Activated T-helper 1 cell treated with anti-CD3 and anti-CD28 coated beads, Interleukin-2, amount 50 U/mL, for 16 hours (primary cell): Measurements from ENCODE around the gene APBA1.

ENCODE experiments used
- DNase-seq, 2 donors: peaks; one replicate each; pipeline ENCODE4 v3.0.0-alpha.2; 2020; ENCODE audit warnings: low read depth in 1 of 2, low spot score in 1 of 2

Gene APBA1

DNA sequence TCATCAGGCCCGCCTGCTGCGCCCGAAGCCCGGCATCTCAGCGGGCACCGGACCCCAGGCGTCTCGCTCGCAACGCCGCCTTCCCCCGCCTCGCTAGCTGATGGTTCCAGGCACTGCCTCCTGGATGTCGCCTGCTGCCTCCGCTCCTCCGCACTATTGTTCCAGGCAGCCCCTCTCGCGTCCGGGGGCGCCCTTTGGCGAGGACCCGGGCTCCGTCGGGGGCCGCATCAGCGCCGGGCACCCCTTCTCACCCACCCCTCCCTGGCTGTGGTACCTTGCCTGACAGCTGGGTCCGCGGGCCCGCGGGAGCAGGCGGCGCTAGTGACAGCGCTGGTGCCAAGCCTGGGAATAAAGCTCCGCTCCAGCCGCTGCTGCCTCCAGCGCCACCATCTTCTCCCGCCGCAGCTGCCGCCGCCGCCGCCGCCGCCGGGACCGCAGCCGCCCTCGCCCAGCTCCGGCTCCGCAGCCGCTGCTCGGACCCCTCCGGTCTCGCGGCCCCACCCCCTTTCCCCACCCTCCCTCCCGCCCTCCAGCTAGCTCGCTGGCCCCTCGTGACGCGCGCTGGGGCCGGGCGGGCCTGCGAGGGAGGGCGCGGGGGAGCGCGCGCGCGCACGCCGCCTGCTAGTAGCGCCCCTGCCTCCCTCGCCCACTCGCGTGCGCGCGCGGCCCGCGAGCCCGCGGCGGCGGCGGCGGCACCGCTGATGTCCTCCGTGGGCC, at the start of gene APBA1:
Gene APBA1, minus strand, starts transcription at position 493 of the 717 bp plus-strand sequence.
- peak in 1 of 2 donors; percentile 27 for DNase-seq

DNA sequence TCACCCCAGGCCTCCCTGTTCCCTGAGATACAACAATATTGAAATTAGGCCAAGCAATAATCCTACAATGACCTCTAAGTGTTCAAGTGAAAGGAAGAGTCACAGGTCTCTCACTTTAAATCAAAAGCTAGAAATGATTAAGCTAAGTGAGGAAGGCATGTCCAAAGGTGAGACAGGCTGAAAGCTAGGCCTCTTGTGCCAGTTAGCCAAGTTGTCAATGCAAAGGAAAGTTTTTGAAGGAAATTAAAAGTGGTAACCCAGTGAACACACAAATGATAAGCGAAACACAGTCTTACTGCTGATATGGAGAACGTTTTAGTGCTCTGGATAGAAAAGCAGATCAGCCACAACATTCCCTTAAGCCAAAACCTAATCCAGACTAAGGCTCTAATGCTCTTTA, 47.8 kb upstream of the APBA1 start:
- DNase-seq = no peak

DNA sequence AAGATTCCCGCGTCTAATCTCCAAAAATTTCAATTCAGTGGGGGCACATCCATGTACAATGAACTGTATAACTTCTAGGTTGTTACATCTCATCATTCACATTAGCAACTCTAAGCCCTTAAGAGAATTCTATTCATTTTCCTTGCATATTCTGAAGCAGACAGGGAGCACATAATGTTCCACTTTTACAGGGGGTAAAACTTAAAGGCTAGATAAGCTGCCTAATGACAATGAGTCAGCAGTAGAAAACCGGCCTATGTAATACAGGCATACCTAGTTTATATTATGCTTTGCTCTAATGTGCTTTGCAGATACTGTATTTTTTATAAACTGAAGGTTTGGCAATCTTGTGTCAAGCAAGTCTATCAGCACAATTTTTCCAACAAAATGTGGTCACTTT, 47.2 kb upstream of the APBA1 start:
- DNase-seq = no peak

DNA sequence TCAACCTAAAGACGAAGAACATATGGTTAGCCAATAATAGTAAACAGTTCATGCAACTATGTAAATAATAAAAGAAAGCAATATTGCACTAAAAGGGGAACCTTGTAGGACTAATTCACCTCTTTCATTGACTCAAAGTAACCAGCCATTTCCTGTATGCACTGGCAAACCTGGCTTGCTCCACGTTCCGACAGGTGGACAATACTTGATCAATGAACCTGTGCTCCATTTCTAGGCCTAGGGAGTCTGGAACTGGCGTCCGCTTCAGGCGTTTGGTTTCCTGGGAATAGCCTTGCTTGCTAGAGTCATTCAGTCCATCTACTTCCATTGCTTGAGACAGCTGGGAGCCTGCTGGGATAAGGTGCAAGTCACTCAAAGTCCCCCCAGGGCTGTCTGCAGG, 46.0 kb upstream of the APBA1 start:
- DNase-seq = no peak

DNA sequence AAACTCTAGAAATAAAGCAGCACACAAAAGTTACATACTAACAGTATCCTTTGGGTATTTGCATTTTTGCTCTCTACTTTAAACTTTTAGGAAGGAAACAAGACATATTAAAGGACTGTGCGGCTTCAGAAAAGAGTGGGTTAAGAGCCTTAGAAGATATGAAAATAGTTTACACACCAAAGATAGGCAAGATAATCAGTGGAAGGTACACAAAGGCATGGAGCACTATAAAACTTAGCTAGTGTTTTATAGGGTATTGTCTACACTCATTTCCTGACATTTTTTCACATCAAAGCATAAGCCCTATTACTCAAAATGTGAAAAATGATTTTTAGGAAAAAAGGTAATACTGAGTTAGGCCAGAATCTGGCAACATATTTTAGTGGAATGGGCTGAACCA, 43.7 kb upstream of the APBA1 start:
- DNase-seq = no peak

DNA sequence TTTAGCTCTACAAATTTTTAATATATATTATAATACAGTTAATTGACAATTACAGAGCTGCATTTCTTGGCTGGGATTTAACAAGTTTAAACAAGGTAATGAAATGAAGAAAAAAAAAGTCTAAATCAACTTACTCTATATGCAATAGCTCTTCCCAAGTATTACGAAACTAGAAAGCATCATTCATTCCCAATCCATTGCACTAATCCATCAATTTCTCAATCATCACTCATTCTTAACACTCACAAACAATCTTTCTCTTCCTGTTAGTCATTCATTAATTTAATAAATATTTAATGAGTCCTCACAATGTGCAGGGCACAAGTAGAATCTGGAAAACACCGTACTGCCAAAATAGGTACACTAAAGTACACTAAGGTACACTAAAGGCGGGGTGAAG, 42.9 kb upstream of the APBA1 start:
- no peak for DNase-seq

DNA sequence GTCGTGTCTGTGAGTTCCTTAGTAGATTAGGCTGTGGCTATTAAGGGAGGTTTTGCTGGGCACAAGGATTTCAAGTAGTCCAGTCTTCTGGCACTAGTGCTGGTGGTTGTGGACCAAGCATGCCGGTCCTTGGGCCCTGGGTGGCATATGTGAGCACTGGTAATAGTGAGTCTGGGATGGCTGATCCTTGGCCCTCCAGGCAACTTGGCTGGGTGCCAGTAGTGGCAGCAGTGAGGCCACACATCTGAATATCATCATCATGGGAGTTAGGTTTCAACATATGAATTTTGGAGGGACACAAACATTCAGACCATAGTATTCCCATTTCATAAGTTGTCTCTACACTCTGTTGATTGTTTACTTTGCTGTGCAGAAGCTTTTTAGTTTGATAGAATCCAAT, 25.3 kb upstream of the APBA1 start:
- no peak for DNase-seq

DNA sequence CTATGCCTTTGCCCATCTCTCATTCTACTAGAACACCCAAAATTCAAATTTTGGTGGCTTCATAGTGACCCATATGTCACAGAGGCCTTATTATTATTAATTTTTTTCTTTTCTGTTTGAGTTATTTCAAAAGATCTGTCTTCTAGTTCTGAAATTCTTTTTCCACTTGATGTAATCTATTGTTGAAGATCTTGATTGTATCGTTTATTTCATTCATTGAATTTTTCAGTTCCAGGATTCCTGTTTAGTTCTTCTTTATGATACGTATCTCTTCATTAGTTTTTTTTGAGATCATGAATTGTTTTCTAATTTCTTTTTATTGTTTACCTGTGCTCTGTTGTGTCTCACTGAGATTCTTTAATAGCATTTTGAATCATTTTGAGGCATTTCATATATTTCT, 24.6 kb upstream of the APBA1 start:
- no peak for DNase-seq

DNA sequence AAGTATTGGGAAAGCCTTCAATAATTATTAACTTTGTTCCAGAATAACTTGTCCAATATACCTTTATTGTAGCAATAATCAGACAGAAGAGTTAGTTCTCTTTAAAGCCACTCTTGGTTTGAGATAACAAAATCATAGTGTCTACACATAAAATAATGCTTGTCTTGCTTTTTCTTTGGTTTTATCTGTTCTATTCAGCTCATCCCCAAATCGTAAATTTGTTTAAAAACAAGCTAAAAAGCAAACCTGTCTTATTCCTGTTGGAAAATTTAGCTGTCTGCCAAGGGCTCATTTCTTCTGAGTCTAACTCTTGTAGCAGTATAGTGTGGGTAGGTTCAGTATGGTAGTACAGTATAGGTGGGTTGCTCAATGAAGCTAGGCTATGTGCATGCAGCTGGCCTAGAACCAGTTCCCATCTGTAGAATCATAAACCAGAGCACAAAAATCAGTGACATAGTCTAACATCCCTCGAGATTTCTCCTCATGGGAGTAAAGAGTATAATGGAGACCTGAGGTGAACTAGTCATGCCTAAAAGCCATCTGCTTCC, 17.9 kb upstream of the APBA1 start:
- DNase-seq = no peak

DNA sequence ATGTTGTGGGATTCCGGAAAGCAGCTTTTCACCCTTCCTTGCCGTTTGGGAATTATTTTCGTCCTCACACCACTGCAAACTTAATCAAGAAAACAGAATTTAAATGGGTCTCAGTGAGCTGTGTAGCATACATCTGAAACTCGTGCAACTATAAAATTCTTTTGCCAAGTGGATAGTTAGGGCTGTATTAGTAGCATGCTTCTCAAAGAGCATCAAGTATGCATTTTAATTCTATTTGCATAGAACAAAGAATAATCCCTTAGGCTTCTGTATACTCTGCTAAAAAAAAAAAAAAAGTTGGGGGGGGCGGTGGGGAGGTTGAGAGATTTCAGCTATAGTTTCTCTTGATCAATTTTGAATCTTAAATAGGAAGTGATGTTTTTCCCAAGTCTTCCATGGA, 11.8 kb upstream of the APBA1 start:
- DNase-seq = no peak

DNA sequence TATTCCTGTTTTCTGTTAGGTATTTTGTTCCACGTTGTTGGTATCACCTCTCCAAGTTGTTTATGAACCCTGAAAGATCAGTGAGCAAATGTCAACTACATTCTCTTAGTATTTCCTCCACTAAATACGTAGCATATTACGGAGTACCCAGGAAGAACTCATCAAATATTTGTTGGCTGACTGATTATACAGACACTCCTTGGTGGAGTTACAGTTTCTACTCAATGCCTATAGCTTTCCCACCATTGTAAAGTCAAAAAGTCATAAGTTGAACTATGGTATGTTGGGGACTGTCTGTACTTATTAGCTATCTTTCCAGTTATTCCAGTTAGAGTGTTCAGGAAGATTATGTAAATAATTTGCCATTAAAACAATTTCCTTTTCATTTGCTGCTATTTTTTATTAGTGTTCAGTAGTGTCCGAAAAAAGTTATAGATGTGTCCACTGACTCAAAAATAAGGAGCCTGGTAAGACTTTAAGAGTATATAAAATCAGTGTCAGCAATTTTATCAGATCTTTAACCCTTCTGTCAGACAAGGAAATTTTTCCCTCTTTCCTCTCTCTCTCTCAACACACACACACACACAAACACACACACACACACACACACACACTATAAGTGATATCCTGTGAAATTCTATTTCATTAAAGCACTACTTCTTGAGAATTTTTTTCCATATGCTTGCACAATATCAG, 6.8 kb upstream of the APBA1 start:
- DNase-seq = no peak

DNA sequence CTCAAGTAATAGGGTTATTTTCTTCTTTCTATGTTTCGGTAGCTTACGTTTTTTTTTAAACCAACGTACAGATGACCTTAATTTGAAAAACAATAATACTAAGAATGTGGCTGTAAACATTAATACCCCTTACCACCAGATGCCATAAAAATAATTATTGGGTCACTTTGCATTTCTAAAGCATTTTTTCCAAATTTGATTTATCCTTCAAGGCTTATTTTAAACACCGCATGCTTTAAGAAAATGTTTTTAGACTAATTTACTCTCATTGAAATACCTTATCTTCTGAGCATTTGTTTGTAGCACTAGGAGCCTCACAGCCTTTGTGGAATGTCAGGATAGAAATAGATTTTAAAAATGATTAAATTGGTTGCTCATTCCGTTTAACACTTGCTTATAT, 5.8 kb upstream of the APBA1 start:
- DNase-seq = no peak

DNA sequence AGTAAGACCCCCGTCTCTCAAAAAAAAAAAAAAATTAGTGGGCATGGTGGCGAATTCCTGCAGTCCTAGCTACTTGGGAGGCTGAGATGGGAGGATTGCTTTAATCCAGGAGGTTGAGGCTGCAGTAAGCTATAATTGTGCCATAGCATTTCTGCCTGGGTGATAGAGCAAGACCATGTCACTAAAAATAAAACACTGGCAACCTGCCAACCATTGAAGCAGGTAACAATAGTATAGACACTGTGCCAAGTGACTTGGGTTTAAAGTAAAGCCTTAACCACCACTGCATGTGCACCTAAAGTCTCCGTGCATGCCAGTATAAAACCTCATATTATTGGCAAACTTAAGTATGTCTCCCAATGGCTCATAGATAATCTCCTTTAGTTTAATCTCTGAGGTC, 3.4 kb upstream of the APBA1 start:
- no peak for DNase-seq

DNA sequence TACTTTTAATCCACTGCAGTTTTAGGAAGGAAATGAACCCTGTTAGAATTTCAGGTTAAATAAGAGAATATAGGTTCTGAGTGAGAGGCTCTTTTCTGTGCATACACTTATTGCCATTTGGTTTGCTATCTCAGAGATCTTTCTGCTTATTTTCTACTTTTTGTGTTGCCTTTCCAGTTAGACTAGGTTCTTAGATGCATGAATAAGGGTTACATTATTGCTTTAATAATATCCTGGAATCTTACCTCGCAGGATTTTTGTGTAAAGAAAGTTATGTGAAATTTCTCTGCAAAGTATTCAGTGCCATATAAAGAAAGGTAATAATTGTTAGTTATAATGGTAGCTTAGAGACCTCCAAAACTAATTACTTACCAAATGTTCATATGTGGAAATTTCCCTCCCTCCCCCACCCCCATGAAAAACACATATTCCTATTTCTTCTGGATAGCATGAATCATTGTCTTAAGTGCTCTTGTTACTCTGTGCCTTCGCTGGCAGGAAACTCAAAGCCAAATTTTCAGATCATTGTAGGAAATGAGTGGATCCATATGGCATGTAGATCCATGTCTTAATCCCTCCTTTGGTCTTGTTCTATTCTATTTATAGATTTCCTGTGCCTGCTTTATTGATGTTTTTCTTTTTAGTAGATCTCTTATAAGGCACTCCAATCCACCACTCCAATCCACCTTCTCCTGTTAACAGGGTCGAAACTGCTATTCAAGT, 2.7 kb upstream of the APBA1 start:
- DNase-seq = no peak

DNA sequence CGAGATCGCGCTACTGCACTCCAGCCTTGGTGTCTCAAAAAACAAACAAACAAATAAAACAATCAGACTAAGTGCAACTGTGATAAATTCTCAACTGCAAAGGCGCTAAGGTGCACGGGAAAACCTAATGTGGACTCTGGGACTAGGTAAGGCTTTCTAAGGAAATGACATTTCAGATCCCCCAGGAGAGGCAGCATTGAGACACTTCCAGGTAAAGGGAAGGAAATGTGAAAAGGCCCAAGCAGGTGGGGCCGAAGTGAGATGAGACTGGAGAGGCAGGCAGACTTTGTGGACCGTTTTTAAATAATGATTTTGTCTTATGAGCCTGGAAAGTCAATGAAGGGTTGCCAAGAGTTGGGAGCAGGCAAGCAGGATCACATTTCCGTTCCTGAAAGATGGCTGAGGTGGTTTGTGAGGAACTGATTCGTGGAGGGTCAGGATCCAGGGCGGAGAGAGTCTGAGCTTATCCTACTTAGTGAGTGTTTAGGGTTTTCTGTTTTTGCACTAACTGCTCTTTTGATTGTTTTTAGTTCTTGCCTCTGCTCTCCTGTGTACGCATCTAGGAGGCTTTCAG, 2.0 kb upstream of the APBA1 start:
- no peak for DNase-seq

DNA sequence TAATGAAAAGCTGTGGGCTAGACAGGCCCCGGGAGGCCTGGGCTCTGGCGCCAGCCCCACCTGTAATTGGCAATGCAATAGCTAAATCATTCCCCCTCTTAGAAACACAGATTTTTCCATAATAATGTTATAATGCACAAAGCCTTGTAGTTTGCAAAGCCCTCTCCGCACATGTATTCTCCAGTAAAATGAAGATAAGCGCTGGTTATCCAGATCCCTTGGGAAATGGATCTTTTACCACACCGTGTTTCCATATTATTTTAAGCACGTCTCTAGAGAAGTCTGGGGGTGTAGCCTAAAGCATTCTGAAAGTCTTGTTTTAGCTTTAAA, 1.1 kb upstream of the APBA1 start:
- DNase-seq = no peak

DNA sequence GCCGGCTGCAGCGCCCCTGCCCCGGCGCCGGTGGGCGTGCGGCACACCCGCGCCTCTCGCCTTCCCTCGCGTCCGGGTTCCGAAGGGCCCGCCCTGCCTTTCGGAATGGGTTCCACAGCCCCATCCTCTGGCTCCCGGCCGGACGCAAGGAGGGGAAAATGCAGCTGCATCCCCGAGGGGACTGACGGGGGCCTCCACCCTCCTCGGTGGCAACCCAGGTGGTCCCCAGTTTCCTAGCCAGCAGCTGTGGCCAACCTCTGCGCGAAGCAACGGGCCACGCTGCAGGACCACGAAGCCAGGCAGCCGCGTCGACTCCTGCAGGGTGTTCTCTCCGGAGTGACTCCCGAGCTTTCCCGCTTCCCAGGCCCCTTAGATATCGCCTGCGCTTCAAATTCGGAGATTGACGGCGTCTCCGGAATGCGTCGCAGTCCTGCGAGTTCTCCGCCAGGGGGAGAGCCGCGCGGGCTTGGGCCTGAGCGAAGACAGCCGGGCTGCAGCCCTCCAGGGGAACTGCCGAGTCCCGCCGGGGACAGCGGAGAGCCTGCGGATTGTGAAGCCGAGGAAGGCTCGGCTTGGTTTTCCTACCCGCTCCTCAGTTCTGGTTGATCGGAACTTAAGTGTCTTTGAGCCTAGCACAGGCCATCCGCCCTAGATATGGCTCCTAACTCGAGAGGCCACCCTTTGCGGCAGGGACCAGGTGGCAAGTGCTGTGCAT, 582 bp upstream of the APBA1 start:
- DNase-seq = peak; percentile 35

DNA sequence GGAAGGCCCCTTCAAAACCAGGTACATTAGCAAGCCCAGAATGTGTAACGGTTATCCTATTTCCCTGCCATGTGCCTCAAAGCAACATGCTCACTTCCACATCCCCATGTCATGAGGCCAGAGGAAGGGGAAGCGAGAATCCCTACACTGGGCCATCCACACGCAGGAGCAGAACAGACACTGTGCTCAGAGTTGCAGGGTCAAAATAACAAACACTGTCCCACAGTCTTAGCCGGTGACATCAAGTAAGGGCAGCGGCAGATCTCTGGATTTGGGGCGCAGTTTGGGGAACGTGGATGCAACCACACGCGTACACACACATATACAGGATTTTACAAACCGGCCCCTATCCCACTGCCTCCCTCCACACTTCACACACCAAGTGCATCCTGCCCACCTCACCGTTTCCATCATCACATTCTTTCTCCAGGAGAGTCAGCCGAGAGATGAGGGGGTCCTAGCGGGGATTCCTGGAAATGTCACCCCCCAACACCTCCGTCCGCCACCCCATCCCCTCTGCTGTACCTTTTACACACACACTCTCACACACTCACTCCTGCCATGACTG, 776 bp downstream of the APBA1 start:
- DNase-seq = no peak

DNA sequence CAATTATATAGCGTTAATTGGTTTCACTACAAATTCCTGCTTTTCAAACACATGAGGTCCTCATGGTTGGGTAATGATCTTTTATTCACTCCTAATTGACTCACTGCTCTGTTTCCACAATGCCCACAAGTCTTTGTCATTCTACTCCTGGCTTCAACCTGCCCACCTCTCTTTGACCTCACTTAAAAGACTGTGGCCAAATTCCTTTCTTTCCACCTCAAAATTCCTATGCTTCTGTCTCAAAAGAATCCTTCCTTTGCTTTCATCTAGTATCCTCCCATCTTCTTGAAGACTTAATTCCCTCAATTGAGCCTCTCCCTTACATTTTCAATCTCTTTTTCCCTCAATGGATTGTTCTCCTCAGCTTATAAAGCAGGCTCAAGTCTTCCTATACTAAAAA, 4.9 kb downstream of the APBA1 start:
- no peak for DNase-seq

DNA sequence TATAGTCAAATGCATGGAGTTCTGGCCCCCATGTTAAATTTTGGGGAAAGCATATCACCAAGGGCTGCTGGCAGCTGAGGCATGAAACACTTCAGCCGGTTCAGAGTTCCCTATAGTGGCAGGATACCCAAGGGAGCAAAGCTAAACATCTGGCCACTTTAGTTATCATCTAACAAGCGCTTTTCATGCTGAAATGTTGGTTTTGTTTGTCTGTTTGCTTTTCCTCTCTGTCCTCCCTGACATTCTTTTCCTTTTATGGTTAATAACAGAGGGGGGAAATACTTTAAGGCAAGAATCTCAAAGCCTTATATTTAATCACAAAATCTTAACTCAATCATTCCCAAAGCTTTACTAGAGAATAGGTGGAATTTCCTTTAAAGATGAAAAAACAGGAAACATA, 11.9 kb downstream of the APBA1 start:
- DNase-seq = no peak
